Calu3 (cell line): ENCODE results near the gene STK32A. TPM values are rescaled to one million over a fixed set of nuclear protein-coding genes. Genes with fewer than 3 reads are reported as not detected.

Experiments
- BruUV-seq: library from RNA; stranded (reverse); fragments of 400-500 nt; replicated peaks from 2 replicates; lab custom pipeline; 2021; lab: Mats Ljungman, UMichigan
- CTCF ChIA-PET: fragments of 300-600 bp; sonication (Branson Sonifier 250); formaldehyde crosslinking; loops from one replicate; lab custom pipeline; 2022; ENCODE audit warnings: antibody characterized with exemption; lab: Charles Lee
- DNase-seq: peaks from one replicate; pipeline ENCODE4 v3.0.0; 2022
- H3K27ac Mint-ChIP-seq: one replicate; pipeline ENCODE4 v1.8.0; 2022; ENCODE audit warnings: mixed read lengths; ENCODE audit not compliant: unreplicated experiment
- H3K27me3 Mint-ChIP-seq: one replicate; pipeline ENCODE4 v1.8.0; 2022; ENCODE audit warnings: mixed read lengths; ENCODE audit not compliant: unreplicated experiment
- H3K36me3 Mint-ChIP-seq: one replicate; pipeline ENCODE4 v1.8.0; 2022; ENCODE audit warnings: mild to moderate bottlenecking, moderate library complexity, mixed read lengths; ENCODE audit not compliant: insufficient read depth, unreplicated experiment
- H3K4me1 Mint-ChIP-seq: one replicate; pipeline ENCODE4 v1.8.0; 2022; ENCODE audit warnings: mild to moderate bottlenecking, low read depth, mixed read lengths; ENCODE audit not compliant: unreplicated experiment
- H3K4me3 Mint-ChIP-seq: one replicate; pipeline ENCODE4 v1.8.0; 2022; ENCODE audit warnings: mild to moderate bottlenecking, low read depth, moderate library complexity, mixed read lengths; ENCODE audit not compliant: unreplicated experiment
- H3K9me3 Mint-ChIP-seq: one replicate; pipeline ENCODE4 v1.8.0; 2022; ENCODE audit warnings: low read depth, mixed read lengths; ENCODE audit not compliant: unreplicated experiment
- intact Hi-C: fragments of 100-400 bp; cut with micrococcal nuclease; formaldehyde crosslinking; loops from one replicate; pipeline ENCODE4 v1.10.0; 2022; ENCODE audit not compliant: unreplicated experiment
- total RNA-seq: library from RNA; stranded (reverse); gene quantifications from 2 replicates; pipeline ENCODE4 v1.2.3, GENCODE V29; 2022
- TF ChIP-seq, protein P1 (sequence below): fragments of 200-600 bp; IDR thresholded peaks from one replicate; pipeline ENCODE4 v1.8.0; 2022; ENCODE audit warnings: antibody characterized with exemption; ENCODE audit not compliant: unreplicated experiment

The STK32A gene
- total RNA-seq, 1 experiment from 2014 or later, result 32.5 TPM

DNA sequence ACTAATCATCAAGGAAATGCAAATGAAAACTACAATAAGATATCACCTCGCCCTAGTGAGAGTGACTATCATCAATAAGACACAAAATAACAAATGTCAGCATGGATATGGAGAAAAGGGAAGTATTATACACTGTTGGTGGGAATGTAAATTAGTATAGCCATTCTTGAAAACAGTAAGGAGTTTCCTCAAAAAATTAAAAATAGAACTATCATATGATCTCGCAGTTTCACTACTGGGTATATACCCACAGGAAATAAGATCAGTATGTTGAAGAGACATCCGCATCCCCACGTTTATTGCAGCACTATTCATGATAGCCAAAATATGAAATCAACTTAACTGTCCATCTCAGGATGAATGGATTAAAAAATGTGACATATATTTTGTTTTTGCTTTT is 31.6 kb upstream of the STK32A start:
- DNase-seq, result no peak
- TF ChIP-seq, protein P1, sequence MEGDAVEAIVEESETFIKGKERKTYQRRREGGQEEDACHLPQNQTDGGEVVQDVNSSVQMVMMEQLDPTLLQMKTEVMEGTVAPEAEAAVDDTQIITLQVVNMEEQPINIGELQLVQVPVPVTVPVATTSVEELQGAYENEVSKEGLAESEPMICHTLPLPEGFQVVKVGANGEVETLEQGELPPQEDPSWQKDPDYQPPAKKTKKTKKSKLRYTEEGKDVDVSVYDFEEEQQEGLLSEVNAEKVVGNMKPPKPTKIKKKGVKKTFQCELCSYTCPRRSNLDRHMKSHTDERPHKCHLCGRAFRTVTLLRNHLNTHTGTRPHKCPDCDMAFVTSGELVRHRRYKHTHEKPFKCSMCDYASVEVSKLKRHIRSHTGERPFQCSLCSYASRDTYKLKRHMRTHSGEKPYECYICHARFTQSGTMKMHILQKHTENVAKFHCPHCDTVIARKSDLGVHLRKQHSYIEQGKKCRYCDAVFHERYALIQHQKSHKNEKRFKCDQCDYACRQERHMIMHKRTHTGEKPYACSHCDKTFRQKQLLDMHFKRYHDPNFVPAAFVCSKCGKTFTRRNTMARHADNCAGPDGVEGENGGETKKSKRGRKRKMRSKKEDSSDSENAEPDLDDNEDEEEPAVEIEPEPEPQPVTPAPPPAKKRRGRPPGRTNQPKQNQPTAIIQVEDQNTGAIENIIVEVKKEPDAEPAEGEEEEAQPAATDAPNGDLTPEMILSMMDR, result no peak
- Mint-ChIP-seq H3K36me3 (no peaks in the 10 kb centered on the region), H3K27me3 (no peaks in the 10 kb centered on the region), H3K4me3 (no peak overlapping the region), H3K27ac (no peak overlapping the region), H3K9me3 (peaks cover 9% of the 10 kb centered on the region), H3K4me1 (peaks cover 23% of the 10 kb centered on the region)
- CTCF ChIA-PET, result no interaction called here
- BruUV-seq, result no TSS peak
- intact Hi-C loops, result no loop called here

DNA sequence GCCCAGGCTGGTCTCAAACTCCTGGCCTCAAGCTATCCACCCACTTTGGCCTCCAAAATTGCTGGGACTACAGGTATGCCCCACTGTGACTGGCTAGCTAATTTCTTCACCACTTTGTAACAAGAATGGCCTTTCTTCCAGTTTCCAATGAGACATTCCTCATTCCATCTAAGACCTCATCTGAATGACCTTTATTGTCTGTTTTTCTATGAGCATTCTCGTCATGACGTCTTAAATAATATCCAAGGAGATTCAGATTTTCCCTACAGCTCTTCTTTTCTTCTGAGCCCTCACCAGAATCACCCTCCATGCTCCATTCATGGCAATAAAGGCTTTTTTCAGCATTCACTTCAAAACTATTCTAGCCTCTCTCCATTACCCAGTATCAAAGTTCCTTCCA is 30.2 kb upstream of the STK32A start:
- intact Hi-C loops, result no loop called here

DNA sequence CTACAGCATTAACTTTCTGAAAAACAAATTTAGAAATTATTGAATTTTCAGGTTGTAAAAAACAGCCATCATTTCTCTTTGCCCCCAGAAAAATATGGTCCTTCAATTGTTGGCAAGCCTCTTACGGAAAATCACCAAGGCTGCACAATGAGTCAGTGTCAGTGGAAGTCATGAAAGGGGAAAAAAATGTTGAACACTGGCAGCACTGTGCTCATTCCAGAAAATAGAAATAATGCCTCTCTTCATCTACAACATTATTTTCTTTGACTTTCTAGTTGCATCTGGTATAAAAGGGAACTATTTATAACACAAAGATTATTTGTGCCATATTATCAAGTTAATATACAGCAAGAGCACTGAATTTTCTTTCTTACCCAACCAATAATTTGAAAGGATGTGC is 26.7 kb upstream of the STK32A start:
- H3K4me3 Mint-ChIP-seq, result no peak overlapping the region
- peaks cover 5% of the 10 kb centered on the region for H3K9me3 Mint-ChIP-seq
- H3K36me3 Mint-ChIP-seq, result no peaks in the 10 kb centered on the region
- no peak for DNase-seq
- TF ChIP-seq, protein P1, result no peak
- no peaks in the 10 kb centered on the region for H3K27me3 Mint-ChIP-seq
- no peaks in the 10 kb centered on the region for H3K4me1 Mint-ChIP-seq
- no peak overlapping the region for H3K27ac Mint-ChIP-seq
- intact Hi-C loops, result no loop called here
- CTCF ChIA-PET, result no interaction called here
- no TSS peak for BruUV-seq

More for the DNA sequence above, 30.2 kb upstream of the STK32A start:
- Mint-ChIP-seq H3K27me3 (no peaks in the 10 kb centered on the region), H3K4me3 (no peak overlapping the region), H3K27ac (no peak overlapping the region), H3K9me3 (peaks cover 9% of the 10 kb centered on the region), H3K36me3 (no peaks in the 10 kb centered on the region), H3K4me1 (peaks cover 19% of the 10 kb centered on the region)
- CTCF ChIA-PET, result interaction anchor here (0.7 kb wide), 1 partner anchor 21 kb away, joined by 3 read pairs; no protein-coding TSS in a partner anchor
- BruUV-seq, result no TSS peak
- no peak for DNase-seq
- TF ChIP-seq, protein P1, result no peak

DNA sequence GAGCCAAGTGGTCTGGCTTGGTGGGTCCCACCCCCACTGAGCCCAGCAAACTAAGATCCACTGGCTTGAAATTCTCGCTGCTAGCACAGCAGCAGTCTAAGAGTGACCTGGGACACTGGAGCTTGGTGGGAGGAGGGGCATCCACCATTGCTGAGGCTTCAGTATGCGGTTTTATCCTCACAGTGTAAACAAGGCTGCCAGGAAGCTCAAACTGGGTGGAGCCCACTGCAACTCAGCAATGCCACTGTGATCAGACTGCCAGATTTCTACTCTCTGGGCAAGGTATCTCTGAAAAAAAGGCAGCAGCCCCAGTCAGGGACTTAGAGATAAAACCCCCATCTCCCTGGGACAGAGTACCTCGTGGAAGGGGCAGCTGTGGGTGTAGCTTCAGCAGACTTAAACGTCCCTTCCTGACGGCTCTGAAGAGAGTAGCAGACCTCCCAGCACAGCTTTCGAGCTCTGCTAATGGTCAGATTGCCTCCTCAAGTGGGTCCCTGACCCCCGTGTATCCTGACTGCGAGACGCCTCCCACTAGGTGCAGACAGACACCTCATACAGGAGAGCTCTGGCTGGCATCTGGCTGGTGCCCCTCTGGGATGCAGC is 18.2 kb upstream of the STK32A start:
- intact Hi-C loops, result no loop called here
- Mint-ChIP-seq H3K36me3 (no peaks in the 10 kb centered on the region), H3K9me3 (no peaks in the 10 kb centered on the region), H3K27ac (no peak overlapping the region), H3K4me1 (no peaks in the 10 kb centered on the region), H3K27me3 (no peaks in the 10 kb centered on the region), H3K4me3 (no peak overlapping the region)
- CTCF ChIA-PET, result interaction anchor here (0.9 kb wide), 1 partner anchor 18 kb away, joined by 3 read pairs; the partner anchor contains the start of gene STK32A
- DNase-seq, result no peak
- BruUV-seq, result no TSS peak
- TF ChIP-seq, protein P1, result no peak
